Smooth muscle cell (in vitro differentiated cells): ENCODE measurements around the gene MEF2B. TPM values are rescaled to one million over a fixed set of nuclear protein-coding genes. Genes with fewer than 3 reads are reported as not detected.
"Not testable (repeated sequence)": the region's sequence is repeated elsewhere in the genome, so short reads cannot be mapped to it uniquely, and the experiment has no call there.

Experiments
- DNase-seq: peaks from one replicate; lab custom pipeline; 2025; ENCODE audit not compliant: unreplicated experiment; lab: John Stamatoyannopoulos, UW
- H2AFZ ChIP-seq: fragments of 200-600 bp; sonication (generic); 2 replicates; pipeline ENCODE4 v1.6.0; 2016; ENCODE audit warnings: antibody characterized with exemption, low read depth, mild to moderate bottlenecking
- H3F3A ChIP-seq: fragments of 200-600 bp; sonication (generic); 2 replicates; pipeline ENCODE4 v1.6.0; 2017; ENCODE audit warnings: antibody characterized with exemption, low read depth
- H3K27ac ChIP-seq: fragments of 200-600 bp; sonication (generic); 2 replicates; pipeline ENCODE4 v1.5.1; 2016; ENCODE audit warnings: low read depth, mild to moderate bottlenecking
- H3K27me3 ChIP-seq: fragments of 200-600 bp; sonication (generic); 2 replicates; pipeline ENCODE4 v1.6.1; 2016; ENCODE audit warnings: low read depth, mild to moderate bottlenecking
- H3K36me3 ChIP-seq: fragments of 200-600 bp; sonication (generic); 2 replicates; pipeline ENCODE4 v1.5.1; 2016; ENCODE audit warnings: low read depth
- H3K4me1 ChIP-seq: fragments of 200-600 bp; sonication (generic); 2 replicates; pipeline ENCODE4 v1.5.1; 2016; ENCODE audit warnings: low read depth
- H3K4me2 ChIP-seq: fragments of 200-600 bp; sonication (generic); 2 replicates; pipeline ENCODE4 v1.6.0; 2016; ENCODE audit warnings: mild to moderate bottlenecking
- H3K4me3 ChIP-seq: fragments of 200-600 bp; sonication (generic); 2 replicates; pipeline ENCODE4 v1.5.1; 2016; ENCODE audit warnings: mild to moderate bottlenecking
- H3K79me2 ChIP-seq: fragments of 200-600 bp; sonication (generic); 2 replicates; pipeline ENCODE4 v1.6.0; 2016; ENCODE audit warnings: low read depth, mild to moderate bottlenecking
- H3K9ac ChIP-seq: fragments of 200-600 bp; sonication (generic); 2 replicates; pipeline ENCODE4 v1.6.0; 2016; ENCODE audit warnings: low read depth
- H3K9me3 ChIP-seq: fragments of 200-600 bp; sonication (generic); replicated peaks from 2 replicates; pipeline ENCODE4 v1.5.1; 2016; ENCODE audit warnings: low read depth
- H4K20me1 ChIP-seq: fragments of 200-600 bp; sonication (generic); 2 replicates; pipeline ENCODE4 v1.6.0; 2016; ENCODE audit warnings: low read depth
- WGBS: methylation state at CpG from one replicate; pipeline ENCODE4 v1.1.7; 2016; ENCODE audit warnings: low lambda C conversion rate; 5-methylcytosine and 5-hydroxymethylcytosine counted together
- polyA plus RNA-seq: library from polyadenylated mRNA; unstranded; fragments of >200 nt; fragmentation: Nextera tagmentation; extraction: Ambion mirVana; gene quantifications from 2 replicates; pipeline ENCODE4 v1.2.1, GENCODE V29; 2016
- total RNA-seq: library from RNA; depleted of rRNA; stranded (reverse); fragments of >200 nt; gene quantifications from 2 replicates; pipeline ENCODE4 v1.2.3, GENCODE V29; 2014
- TF ChIP-seq, protein P1 (sequence below): fragments of 200-600 bp; sonication (generic); IDR thresholded peaks from 2 replicates; pipeline ENCODE4 v1.5.1; 2017; ENCODE audit warnings: borderline replicate concordance, mild to moderate bottlenecking, antibody characterized with exemption; ENCODE audit not compliant: insufficient read depth, poor library complexity, severe bottlenecking

MEF2B gene
- total and polyA plus RNA-seq, 2 experiments from 2014 or later = 2.9 TPM; not detected in 1

DNA sequence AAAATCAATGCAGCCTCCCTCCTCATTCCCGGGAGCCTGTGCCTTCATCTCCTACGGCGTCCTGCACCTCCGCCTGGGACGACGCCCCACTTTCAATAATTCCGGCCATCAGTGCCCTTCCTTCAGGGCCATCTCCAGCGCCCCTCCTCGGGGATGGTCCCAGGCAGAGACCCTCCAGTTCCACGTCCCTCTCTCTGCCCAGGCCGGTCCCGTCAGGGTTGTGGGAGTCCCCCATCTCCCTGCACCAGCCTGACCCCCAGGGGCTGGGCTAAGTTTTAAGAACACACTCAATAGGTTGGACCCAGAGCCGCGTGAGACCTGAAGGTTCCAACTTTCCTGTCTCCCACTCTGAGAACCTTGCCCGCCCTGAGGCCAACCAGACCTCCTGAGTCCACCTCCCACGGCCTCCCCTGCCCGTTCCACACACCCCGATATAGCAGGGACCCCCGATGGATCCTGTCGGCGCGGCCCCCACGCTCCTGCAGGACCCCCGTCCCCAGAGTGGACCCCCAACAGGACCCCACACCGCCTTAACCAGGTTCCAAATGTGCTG, 32.4 kb downstream of the MEF2B start:
- H3K9ac ChIP-seq = peak overlapping the region; percentile 86
- H3K9me3 ChIP-seq = no peaks in the 10 kb centered on the region
- H3K27me3 ChIP-seq = no peaks in the 10 kb centered on the region
- H4K20me1 ChIP-seq = no peaks in the 10 kb centered on the region
- peaks cover 3% of the 10 kb centered on the region for H3K4me1 ChIP-seq
- H2AFZ ChIP-seq = peak overlapping the region; percentile 97
- H3F3A ChIP-seq = no peaks in the 10 kb centered on the region
- peak overlapping the region; percentile 78 for H3K4me3 ChIP-seq
- peak overlapping the region; percentile 93 for H3K4me2 ChIP-seq
- no peak for DNase-seq
- H3K27ac ChIP-seq = no peak overlapping the region
- WGBS = 45% methylated on average over 20 of the region's 25 CpGs
- TF ChIP-seq, protein P1, sequence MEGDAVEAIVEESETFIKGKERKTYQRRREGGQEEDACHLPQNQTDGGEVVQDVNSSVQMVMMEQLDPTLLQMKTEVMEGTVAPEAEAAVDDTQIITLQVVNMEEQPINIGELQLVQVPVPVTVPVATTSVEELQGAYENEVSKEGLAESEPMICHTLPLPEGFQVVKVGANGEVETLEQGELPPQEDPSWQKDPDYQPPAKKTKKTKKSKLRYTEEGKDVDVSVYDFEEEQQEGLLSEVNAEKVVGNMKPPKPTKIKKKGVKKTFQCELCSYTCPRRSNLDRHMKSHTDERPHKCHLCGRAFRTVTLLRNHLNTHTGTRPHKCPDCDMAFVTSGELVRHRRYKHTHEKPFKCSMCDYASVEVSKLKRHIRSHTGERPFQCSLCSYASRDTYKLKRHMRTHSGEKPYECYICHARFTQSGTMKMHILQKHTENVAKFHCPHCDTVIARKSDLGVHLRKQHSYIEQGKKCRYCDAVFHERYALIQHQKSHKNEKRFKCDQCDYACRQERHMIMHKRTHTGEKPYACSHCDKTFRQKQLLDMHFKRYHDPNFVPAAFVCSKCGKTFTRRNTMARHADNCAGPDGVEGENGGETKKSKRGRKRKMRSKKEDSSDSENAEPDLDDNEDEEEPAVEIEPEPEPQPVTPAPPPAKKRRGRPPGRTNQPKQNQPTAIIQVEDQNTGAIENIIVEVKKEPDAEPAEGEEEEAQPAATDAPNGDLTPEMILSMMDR = no peak
- H3K79me2 ChIP-seq = peaks cover 9% of the 10 kb centered on the region
- no peaks in the 10 kb centered on the region for H3K36me3 ChIP-seq

DNA sequence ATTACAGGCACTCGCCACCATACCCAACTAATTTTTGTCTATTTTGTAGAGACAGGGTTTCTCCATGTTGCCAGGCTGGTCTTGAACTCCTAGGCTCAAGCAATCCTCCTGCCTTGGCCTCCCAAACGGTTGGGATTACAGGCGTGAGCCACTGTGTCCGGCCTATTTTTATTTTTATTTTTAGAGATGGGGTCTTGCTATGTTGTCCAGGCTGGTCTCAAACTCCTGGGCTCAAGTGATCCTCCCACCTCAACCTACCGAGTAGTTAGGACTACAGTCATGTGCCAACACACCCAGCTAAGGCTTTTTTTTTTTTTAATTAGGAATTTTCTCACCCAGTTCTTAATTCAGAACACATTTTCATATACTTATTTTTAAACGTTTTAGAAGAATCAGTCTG, 34.4 kb downstream of the MEF2B start:
- not testable (repeated sequence) for H3K9ac ChIP-seq, H3K36me3 ChIP-seq, H3K27ac ChIP-seq, H3K4me3 ChIP-seq, H3K4me2 ChIP-seq, H3F3A ChIP-seq, H2AFZ ChIP-seq, H3K27me3 ChIP-seq, H3K4me1 ChIP-seq, H3K9me3 ChIP-seq, DNase-seq, H4K20me1 ChIP-seq, H3K79me2 ChIP-seq
- 93% methylated on average over 6 of the region's 6 CpGs for WGBS

DNA sequence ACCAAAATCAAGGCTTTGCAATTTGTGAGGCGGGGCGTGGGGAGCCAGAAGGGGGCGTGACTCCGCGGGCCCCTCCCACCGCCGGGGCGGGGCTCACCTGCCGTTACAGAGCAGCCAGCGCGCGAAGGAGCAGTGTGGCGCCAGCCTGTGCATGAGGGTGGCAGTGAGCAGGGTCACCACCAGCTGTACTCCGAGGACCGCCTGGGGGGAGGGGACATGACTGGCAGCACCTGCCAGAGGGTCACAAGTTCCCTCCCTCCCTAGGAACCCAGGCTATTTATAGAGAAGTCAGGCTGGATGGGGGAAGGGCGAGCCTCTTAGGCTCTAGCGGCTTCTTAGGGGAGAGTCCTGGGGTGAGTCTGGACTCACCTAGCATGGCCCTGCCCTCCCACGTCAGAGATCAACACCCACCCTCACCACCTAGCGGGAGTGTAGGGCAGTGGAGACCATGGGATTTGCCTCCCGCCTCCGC, 35.3 kb downstream of the MEF2B start:
- Histone ChIP-seq H3K79me2 (peaks cover 9% of the 10 kb centered on the region), H3K4me3 (no peak overlapping the region), H3F3A (no peaks in the 10 kb centered on the region), H4K20me1 (no peaks in the 10 kb centered on the region), H2AFZ (no peak overlapping the region), H3K4me2 (no peak overlapping the region), H3K36me3 (no peaks in the 10 kb centered on the region), H3K9ac (no peak overlapping the region), H3K27me3 (no peaks in the 10 kb centered on the region), H3K27ac (no peak overlapping the region), H3K4me1 (peaks cover 3% of the 10 kb centered on the region), H3K9me3 (no peaks in the 10 kb centered on the region)
- 26% methylated on average over 19 of the region's 21 CpGs for WGBS
- TF ChIP-seq, protein P1 = no peak
- no peak for DNase-seq

DNA sequence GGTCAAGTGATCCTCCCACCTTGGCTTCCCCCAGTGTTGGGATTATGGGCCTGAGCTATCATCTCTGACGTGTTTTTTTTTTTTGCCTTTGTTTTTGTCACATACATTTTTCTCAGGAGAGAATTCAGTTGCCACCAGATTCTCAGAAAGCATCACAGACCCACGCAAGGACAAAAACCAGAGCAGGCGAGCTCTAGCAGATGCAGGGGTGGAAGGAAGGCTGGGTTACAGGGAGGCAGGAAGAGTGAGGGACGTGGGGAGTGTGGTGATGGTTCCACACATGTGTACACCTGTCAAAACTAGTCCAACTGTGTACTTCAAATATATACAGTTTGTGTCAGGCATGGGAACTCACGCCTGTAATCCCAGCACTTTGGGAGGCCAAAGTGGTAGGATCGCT, 36.1 kb downstream of the MEF2B start:
- Histone ChIP-seq H4K20me1 (no peaks in the 10 kb centered on the region), H3K27ac (no peak overlapping the region)
- 96% methylated on average over 6 of the region's 6 CpGs for WGBS

More for the DNA sequence above, 36.1 kb downstream of the MEF2B start:
- H3K36me3 ChIP-seq = no peaks in the 10 kb centered on the region
- H3K27me3 ChIP-seq = no peaks in the 10 kb centered on the region
- no peak for DNase-seq
- H3K9me3 ChIP-seq = no peaks in the 10 kb centered on the region
- TF ChIP-seq, protein P1 = no peak
- peaks cover 3% of the 10 kb centered on the region for H3K4me1 ChIP-seq
- H2AFZ ChIP-seq = no peak overlapping the region
- no peak overlapping the region for H3K9ac ChIP-seq
- H3K4me3 ChIP-seq = no peak overlapping the region
- no peaks in the 10 kb centered on the region for H3F3A ChIP-seq
- H3K4me2 ChIP-seq = no peak overlapping the region
- H3K79me2 ChIP-seq = peaks cover 9% of the 10 kb centered on the region
